H1 (cell line): ENCODE measurements around the gene GPC1. TPM values are rescaled to one million over a fixed set of nuclear protein-coding genes. Genes with fewer than 3 reads are reported as not detected.

Experiments
- BACH1 ChIP-seq: IDR thresholded peaks from 2 replicates; pipeline ENCODE4 v1.6.1; 2012; ENCODE audit warnings: low read length, improper control_type of control experiment
- NANOG ChIP-seq: IDR thresholded peaks from 2 replicates; pipeline ENCODE4 v1.6.1; 2011; ENCODE audit warnings: low read length, low read depth, mild to moderate bottlenecking, inconsistent platforms; ENCODE audit not compliant: insufficient read depth, poor library complexity, severe bottlenecking
- POLR2AphosphoS5 ChIP-seq: IDR thresholded peaks from 2 replicates; pipeline ENCODE4 v1.6.1; 2011; ENCODE audit warnings: low read depth, low read length
- RXRA ChIP-seq: IDR thresholded peaks from 2 replicates; pipeline ENCODE4 v1.6.1; 2011; ENCODE audit warnings: low read depth, mild to moderate bottlenecking, low read length, moderate library complexity; ENCODE audit not compliant: insufficient read depth
- SIX5 ChIP-seq: IDR thresholded peaks from 2 replicates; pipeline ENCODE4 v1.6.1; 2011; ENCODE audit warnings: mild to moderate bottlenecking, low read depth, low read length
- SUZ12 ChIP-seq: fragments of 200-600 bp; sonication (generic); IDR thresholded peaks from 2 replicates; pipeline ENCODE4 v1.6.1; 2012; ENCODE audit warnings: mild to moderate bottlenecking, inconsistent platforms, low read length, moderate library complexity, mixed read lengths
- polyA plus RNA-seq, 7 experiments: library from polyadenylated mRNA; depleted of rRNA in 3 of 7; stranded (reverse) in 5 of 7; unstranded in 2 of 7; fragments of >200 nt in 5 of 7; fragments of 200-250 nt in 2 of 7; gene quantifications; 1 replicate in 5 of 7; 2 replicates in 1 of 7; 4 replicates in 1 of 7; pipeline versions ENCODE4 v1.2.1 to v1.2.3, GENCODE V29; 2011 to 2013; ENCODE audit warnings: missing spikeins in 2 of 7, mixed read lengths in 2 of 7
- total RNA-seq: library from RNA; stranded (reverse); fragmentation: NEBNext Ultra II Directional; extraction: Animal tissue kit (Norgen Biotek cat#: 25700); gene quantifications from 2 replicates; pipeline ENCODE4 v1.2.1, GENCODE V29; 2021

The GPC1 gene
- total and polyA plus RNA-seq, 2 of the 8 experiments (the other 6 are each of a cell fraction or from before 2014, with no cell fraction given): 21.9 to 28.3 TPM

GRCh38 chr2:240392948-240393830 lies 42.3 kb upstream of the GPC1 start (continued):
- no peak for TF ChIP-seq RXRA
- TF ChIP-seq SUZ12: no peak
- TF ChIP-seq POLR2AphosphoS5: no peak
- no peak for TF ChIP-seq BACH1
- no peak for TF ChIP-seq SIX5
- no peak for TF ChIP-seq NANOG
